Activated effector memory CD4-positive, alpha-beta T cell treated with Interleukin-2 at 50 U/mL for 16 hours (primary cell): ENCODE measurements around the gene ANGPTL8.
A peak's percentile ranks its signal among the peaks of the same experiment; 100 is the strongest.

Source experiments
- DNase-seq: peaks from one replicate; pipeline ENCODE4 v3.0.0-alpha.2; 2020

ANGPTL8 gene

GRCh38 chr19:11264452-11265176 lies 25.2 kb downstream of the ANGPTL8 start:
- no peak for DNase-seq

GRCh38 chr19:11265177-11265784 lies 25.9 kb downstream of the ANGPTL8 start:
- no peak for DNase-seq

GRCh38 chr19:11265785-11266236 lies 26.4 kb downstream of the ANGPTL8 start:
- DNase-seq: no peak

- no peak for DNase-seq
Observed at GRCh38 chr19:11267316-11268085, 28.1 kb downstream of the ANGPTL8 start.

GRCh38 chr19:11268783-11269267 lies 29.4 kb downstream of the ANGPTL8 start:
- no peak for DNase-seq

GRCh38 chr19:11269408-11269807 lies 30.0 kb downstream of the ANGPTL8 start:
- no peak for DNase-seq

- DNase-seq: no peak
Observed at GRCh38 chr19:11273296-11273695, 33.9 kb downstream of the ANGPTL8 start.

GRCh38 chr19:11273989-11274388 lies 34.6 kb downstream of the ANGPTL8 start:
- DNase-seq: no peak

- no peak for DNase-seq
Observed at GRCh38 chr19:11274533-11275086, 35.2 kb downstream of the ANGPTL8 start.

- DNase-seq: no peak
Observed at GRCh38 chr19:11278670-11279069, 39.3 kb downstream of the ANGPTL8 start.

- peak; percentile 38 for DNase-seq
Observed at GRCh38 chr19:11279505-11280236, 40.3 kb downstream of the ANGPTL8 start.

GRCh38 chr19:11281356-11282049 lies 42.1 kb downstream of the ANGPTL8 start:
- no peak for DNase-seq

- DNase-seq: no peak
Observed at GRCh38 chr19:11284515-11284914, 45.1 kb downstream of the ANGPTL8 start.

- DNase-seq: no peak
Observed at GRCh38 chr19:11286312-11286974, 47.0 kb downstream of the ANGPTL8 start.

- DNase-seq: no peak
Observed at GRCh38 chr19:11288349-11288748, 48.9 kb downstream of the ANGPTL8 start.

GRCh38 chr19:11290256-11290655 lies 50.8 kb downstream of the ANGPTL8 start:
- DNase-seq: no peak

- no peak for DNase-seq
Observed at GRCh38 chr19:11291415-11291814, 52.0 kb downstream of the ANGPTL8 start.
